ENCODE data around the gene SPINK14.
A peak's percentile ranks its signal among the peaks of the same experiment; 100 is the strongest.

The SPINK14 gene

DNA sequence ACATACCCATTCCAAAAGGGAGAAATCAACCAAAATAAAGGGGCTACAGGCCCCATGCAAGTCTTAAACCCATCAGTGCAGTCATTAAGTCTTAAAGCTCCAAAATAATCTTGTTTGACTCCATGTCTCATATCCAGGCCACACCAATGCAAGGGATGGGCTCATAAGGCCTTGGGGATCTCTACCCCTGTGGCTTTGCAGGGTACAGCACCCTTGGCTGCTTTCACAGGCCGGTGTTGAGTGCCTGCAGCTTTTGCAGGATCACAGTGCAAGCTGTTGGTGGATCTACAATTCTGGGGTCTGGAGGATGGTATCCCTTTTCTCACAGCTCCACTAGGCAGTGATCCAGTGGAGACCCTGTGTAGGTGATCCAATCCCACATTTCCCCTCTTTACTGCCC lies 5.0 kb upstream of the SPINK14 start:
- TF ChIP-seq, protein P1, sequence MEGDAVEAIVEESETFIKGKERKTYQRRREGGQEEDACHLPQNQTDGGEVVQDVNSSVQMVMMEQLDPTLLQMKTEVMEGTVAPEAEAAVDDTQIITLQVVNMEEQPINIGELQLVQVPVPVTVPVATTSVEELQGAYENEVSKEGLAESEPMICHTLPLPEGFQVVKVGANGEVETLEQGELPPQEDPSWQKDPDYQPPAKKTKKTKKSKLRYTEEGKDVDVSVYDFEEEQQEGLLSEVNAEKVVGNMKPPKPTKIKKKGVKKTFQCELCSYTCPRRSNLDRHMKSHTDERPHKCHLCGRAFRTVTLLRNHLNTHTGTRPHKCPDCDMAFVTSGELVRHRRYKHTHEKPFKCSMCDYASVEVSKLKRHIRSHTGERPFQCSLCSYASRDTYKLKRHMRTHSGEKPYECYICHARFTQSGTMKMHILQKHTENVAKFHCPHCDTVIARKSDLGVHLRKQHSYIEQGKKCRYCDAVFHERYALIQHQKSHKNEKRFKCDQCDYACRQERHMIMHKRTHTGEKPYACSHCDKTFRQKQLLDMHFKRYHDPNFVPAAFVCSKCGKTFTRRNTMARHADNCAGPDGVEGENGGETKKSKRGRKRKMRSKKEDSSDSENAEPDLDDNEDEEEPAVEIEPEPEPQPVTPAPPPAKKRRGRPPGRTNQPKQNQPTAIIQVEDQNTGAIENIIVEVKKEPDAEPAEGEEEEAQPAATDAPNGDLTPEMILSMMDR (IDR thresholded peaks at IDR 0.05; ENCODE audit: extremely low read depth, insufficient read depth, missing control alignments): no peak
- in situ Hi-C loops (cut with MboI; ENCODE audit: low pct_unique_long_range_greater_than_20kb, low sequenced_read_pairs, unreplicated experiment): no loop called here
- DNase-seq (ENCODE audit: low spot score): no peak

GRCh38 chr5:148166550-148167283 lies 1.6 kb upstream of the SPINK14 start:
- no peak for DNase-seq (ENCODE audit: low spot score)
- in situ Hi-C loops (cut with MboI; ENCODE audit: low pct_unique_long_range_greater_than_20kb, low sequenced_read_pairs, unreplicated experiment): no loop called here
- TF ChIP-seq, protein P1 (IDR thresholded peaks at IDR 0.05; ENCODE audit: extremely low read depth, insufficient read depth, missing control alignments): no peak

DNA sequence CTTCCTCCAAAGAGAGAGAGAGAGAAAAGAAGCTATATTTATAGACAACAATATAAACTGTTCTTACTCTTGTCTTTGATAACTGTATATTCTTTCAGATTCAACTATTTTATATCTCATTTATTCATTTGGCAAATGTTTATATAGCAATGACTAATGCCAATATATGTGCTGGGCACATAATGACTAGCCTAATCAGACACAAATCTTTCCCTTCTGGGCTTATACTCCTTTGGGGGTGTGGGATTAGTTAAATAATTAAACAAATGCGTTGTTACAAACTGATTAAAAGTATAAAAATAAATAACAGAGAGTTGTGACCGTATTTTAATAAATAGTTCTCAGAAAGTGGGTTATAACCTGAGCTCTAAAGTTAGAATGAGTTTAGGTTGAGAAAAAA lies 4.0 kb downstream of the SPINK14 start:
- no peak for DNase-seq (ENCODE audit: low spot score)
- in situ Hi-C loops (cut with MboI; ENCODE audit: low pct_unique_long_range_greater_than_20kb, low sequenced_read_pairs, unreplicated experiment): no loop called here
- TF ChIP-seq, protein P1 (IDR thresholded peaks at IDR 0.05; ENCODE audit: extremely low read depth, insufficient read depth, missing control alignments): no peak

DNA sequence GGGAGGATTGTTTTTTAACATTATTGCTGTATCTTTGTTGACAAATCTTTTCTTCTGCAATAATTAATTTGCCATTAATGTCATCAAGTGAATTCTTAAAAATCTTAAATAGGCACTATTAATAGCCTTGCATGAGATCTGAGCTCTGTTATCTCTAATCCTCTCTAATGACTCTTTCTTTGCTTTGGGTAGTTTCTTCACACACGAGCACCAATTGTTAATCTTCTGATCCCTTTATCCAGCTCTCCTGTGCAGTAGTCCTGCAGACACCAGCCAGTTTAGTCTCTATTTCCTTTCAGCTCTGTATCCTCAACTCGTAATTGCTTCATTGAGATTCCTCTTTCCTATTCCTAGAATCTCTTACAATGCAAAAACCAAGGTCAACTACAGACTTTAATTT lies 8.1 kb downstream of the SPINK14 start:
- no peak for DNase-seq (ENCODE audit: low spot score)
- TF ChIP-seq, protein P1 (IDR thresholded peaks at IDR 0.05; ENCODE audit: extremely low read depth, insufficient read depth, missing control alignments): no peak
- in situ Hi-C loops (cut with MboI; ENCODE audit: low pct_unique_long_range_greater_than_20kb, low sequenced_read_pairs, unreplicated experiment): loop anchor here (25.0 kb wide), 1 partner anchor 536 kb away; no protein-coding TSS in a partner anchor

DNA sequence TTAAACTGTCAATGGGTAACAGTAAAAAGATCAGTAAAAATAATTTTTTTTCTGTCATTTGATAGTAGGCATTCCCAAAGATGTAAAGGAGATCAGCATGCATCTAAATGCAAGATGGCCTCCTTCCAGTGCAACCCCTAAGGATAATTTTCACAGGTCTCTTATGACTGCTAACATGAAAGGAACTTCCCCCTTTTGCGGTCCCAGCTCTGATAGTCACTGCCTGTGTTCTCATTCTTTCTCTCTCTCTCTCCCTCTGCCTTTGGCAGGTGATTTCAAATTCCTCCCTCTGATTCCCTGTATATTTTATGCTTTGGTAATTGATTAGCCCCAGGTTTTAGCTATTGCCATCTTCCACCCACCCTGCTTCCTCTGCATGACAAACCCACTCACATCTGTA lies 8.9 kb downstream of the SPINK14 start:
- in situ Hi-C loops (cut with MboI; ENCODE audit: low pct_unique_long_range_greater_than_20kb, low sequenced_read_pairs, unreplicated experiment): loop anchor here (25.0 kb wide), 1 partner anchor 535 kb away; no protein-coding TSS in a partner anchor
- DNase-seq (ENCODE audit: low spot score): no peak
- TF ChIP-seq, protein P1 (IDR thresholded peaks at IDR 0.05; ENCODE audit: extremely low read depth, insufficient read depth, missing control alignments): no peak

- in situ Hi-C loops (cut with MboI; ENCODE audit: low pct_unique_long_range_greater_than_20kb, low sequenced_read_pairs, unreplicated experiment): loop anchor here (25.0 kb wide), 1 partner anchor 533 kb away; no protein-coding TSS in a partner anchor
- TF ChIP-seq, protein P1 (IDR thresholded peaks at IDR 0.05; ENCODE audit: extremely low read depth, insufficient read depth, missing control alignments): peak; percentile 64
Measured at GRCh38 chr5:148179234-148179824, 11.0 kb downstream of the SPINK14 start.

More at GRCh38 chr5:148179234-148179824, 11.0 kb downstream of the SPINK14 start:
- no peak for DNase-seq (ENCODE audit: low spot score)

All from GM13977 (cell line).